HG02840 (cell line): ENCODE measurements around the gene NFS1.
"Not testable (repeated sequence)": the region's sequence is repeated elsewhere in the genome, so short reads cannot be mapped to it uniquely, and the experiment has no call there.

Source experiments
- ATAC-seq: cut with Tn5 transposase; IDR thresholded peaks from one replicate; pipeline ENCODE4 v1.9.1; 2021; ENCODE audit warnings: mild to moderate bottlenecking, moderate library complexity, moderate number of reproducible peaks; ENCODE audit not compliant: unreplicated experiment, low FRiP score

NFS1 gene

DNA sequence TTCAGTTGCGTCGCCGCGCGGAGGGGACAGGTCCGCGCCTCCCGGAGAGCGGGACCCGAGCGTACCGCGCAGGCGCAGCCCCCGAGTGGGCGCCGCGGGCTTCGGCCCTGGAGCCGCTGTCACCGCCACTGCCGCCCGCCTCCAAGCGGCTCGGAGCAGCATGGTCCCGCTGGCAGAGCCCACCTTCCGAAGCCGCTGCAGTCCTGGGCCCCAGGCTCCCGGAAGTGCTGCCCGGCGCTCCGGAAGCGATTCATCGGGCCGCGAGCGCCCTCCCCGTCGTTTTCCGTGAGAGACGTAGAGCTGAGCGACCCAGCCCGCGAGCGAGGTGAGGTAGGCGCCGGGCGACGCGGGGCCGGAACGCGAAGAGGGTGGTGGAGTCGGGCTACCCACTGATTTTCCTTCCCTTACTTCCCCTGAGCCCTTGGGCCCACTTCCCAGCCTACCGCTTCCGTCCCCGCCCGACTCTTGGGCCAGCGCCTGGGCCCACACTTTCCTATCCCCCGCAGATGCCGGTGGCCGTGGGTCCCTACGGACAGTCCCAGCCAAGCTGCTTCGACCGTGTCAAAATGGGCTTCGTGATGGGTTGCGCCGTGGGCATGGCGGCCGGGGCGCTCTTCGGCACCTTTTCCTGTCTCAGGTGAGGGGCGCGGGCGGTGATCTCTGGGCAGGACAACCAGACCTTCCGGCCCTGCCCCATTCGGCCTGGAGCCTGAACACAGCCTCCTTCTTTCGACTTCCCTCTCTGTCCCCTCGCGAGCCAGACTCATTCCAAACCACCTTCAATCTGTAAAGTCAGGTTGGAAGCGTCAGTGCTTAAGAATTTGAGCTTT is at the start of gene NFS1, which contains the start of gene ROMO1:
Gene NFS1 (minus strand): TSS at position 226 of the 830 bp plus-strand sequence. CDS start 64 bp downstream, at position 162.
Gene ROMO1 (plus strand): TSS at position 279 of the 830 bp plus-strand sequence. CDS start 228 bp downstream, at position 507.
- peak; percentile 83 for ATAC-seq

DNA sequence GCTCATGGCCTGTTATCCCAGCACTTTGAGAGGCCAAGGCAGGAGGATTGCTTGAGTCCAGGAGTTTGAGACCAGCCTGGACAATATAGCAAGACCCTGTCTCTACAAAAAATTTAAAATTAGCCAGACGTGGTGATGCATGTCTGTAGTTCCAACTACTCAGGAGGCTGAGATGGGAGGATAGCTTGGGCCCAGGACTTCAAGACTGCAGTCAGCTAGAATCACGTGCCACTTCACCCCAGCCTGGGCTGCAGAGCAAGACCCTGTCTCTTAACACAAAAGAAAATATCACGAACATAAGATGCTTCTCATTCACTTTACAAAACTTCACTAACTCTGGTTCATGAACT is 45.3 kb upstream of the NFS1 start:
- not testable (repeated sequence) for ATAC-seq

DNA sequence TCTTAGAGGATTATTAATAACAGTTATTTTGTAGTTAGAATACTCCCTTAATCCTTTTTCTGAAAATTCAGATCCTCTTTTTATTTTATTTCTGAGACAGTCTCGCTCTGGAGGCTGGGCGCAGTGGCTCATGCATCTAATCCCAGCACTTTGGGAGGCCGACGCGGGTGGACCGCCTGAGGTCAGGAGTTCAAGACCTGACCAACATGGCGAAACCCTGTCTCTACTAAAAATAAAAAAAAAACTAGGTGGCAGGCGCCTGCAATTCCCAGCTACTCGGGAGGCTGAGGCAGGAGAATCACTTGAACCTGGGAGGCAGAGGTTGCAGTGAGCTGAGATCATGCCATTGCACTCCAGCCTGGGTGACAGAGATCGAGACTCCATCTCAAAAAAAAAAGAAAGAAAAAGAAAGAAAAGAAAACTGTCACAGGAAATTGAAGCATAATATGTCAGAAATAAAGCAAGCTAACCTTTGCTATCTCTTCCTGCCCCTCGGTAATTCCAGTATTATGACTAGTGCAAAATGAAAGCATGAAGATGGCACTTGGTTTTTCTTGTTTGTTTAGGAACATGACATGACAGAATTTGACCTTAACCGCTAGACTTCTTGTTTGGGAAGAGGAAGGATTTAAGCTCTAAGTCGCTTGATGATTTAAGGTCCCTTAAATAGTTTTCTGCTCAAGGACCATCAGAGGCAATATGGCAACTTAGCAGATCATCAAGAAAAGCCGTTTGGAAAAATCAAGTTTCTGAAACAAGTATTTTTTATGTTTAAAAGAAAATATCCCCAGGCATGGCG is 44.7 kb upstream of the NFS1 start:
- ATAC-seq = no peak

DNA sequence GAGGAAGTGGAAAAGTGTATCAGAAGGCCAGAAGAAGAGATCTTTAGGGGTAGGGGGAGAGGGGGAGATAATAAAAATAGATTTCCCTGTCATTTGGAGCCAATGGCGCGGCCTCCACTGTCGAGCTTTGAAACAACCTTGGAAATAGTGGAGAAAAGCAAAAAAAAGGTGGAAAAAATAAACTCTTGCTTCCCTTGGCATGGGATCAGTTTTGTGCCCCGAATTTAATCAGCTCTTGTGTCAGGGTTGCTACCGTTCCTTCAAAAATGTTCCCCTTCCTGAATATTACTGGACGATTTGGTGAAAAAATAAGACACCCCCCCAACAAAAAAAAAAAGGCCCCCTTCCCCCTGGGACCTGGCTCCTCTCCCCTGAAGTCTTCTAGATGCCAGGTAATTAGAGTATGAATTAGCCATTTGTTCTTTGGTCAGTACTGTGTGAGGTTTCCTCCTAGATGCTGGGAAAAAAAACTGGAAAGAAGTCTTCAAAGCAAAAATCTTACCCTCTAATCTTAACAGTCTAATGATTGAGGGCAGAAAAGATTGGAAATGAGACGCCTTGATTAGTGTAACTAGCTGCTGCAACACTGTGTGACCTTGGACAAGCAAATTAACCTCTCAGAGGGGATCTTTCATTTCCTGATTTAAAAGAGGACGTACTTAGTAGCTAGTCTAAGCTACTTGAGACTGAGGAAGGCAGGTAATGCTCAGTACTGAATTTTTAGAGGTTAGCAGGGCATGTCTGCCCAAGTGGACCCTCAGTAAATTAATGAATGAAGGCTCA is 43.8 kb upstream of the NFS1 start:
- no peak for ATAC-seq

DNA sequence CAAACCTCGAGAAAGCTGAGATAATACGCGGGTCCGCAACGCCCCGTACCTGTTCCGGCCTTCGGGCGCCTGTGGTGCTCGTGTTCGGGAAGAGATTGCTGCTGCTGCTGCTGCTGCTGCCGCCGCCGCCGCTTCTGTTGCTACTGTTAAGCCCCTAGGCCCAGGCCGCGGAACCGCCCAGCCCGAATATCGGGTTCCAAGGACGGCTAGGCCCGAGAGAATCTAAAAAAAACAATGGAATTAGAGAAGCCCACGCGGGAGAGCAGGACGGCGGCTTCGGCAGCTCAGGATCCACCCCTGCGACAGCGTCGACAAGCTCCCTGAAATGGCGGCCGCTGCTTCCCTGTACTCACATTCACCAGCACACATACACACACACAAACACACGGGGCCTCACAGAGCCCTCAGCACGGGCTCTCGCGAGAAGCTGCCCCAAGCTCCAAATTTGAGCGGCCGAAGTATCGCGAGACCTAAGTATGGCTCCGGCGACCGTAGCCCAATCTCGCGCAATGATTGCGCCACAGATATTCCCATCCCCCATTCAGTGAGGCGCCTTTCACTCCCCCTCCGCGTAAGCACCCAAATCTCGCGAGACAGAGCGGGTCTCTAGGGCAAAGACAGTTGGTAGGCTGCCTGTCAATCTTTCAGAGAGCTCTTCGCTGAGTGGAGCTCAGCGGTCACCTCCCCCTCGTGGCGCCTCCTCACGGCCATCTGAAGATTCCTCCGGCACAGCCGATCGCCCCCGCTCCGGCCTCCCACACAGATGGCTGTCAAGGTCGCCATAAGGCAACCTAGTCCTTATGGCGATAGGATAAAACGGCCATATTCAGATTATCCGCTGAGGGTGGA is 43.0 kb upstream of the NFS1 start, which contains the start of gene RBM39:
Gene RBM39 (minus strand): TSS at position 369 of the 849 bp plus-strand sequence. CDS start 1,386 bp downstream, outside the sequence.
- peak; percentile 87 for ATAC-seq

DNA sequence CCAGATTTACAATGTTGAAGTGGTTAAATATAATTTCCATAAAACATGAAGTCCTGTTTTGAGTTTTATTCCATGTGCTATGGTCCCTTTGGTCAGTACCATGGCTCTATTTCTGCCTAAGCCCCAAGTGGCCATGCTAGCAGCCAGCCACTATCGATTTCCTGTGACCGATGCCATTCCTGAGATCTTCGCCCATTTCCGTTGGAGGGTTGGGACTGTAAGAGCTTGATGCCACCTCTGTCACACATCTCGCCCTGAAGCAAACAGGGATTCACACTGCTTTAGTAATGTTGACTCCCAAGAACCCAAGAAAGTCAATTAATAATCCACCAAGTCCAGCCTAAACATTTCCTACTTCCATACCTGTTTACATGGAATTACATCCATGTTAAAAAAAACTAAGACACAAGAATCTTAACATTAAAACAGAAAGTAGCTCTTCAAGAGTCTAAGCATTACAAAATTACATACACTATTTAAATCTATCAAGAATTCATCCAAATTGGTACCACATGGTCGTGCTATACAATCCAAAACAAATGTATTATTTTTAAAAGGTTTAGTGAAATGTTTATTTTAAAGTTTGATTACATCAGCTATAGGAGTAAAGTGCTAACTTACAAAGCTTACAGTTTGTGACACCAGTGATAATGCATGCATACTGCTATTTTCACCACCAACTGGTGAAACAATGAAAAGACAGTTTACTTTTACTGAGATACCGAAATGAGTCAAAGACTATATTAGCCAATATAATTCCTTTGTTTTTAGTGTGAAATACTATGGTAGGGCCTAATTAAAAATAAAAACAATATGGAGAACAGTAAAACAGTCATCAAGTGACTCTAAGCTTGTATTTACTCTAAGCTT is 40.4 kb upstream of the NFS1 start:
- no peak for ATAC-seq

DNA sequence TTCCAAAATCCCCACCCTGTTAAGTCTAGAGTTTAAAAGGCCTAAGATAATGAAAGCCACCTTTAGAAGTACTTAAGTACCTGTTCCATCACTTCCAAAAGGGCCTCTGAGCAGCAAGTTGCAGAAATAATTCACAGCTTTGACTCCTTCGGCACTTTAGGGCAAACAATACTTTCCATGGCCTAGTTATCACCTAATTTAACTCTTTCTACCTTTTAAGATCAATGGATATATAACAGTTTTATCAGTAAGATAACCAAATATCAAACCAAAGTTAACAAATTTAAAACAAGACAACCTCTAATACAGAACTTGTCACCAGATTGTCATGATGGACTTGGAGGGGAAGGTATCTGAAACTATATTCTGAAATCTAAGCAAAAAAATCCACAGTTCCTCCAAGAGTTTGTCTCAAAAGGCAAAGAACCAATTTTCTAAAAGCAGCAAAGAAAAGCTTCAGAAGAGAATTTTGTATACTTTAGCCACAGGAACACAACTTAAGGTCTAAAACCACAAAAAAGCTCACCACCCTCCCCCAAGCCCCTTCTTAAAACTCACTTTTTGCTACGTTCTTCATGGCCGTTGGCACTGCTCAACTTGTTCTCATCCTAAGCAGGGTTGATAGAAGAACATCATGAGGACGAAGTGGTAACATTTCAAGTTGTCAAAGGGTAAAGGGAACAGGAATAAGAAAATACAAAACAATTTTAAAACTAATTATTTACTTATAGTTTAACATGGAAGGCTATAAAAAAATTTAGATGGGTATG is 39.4 kb upstream of the NFS1 start:
- ATAC-seq = no peak

DNA sequence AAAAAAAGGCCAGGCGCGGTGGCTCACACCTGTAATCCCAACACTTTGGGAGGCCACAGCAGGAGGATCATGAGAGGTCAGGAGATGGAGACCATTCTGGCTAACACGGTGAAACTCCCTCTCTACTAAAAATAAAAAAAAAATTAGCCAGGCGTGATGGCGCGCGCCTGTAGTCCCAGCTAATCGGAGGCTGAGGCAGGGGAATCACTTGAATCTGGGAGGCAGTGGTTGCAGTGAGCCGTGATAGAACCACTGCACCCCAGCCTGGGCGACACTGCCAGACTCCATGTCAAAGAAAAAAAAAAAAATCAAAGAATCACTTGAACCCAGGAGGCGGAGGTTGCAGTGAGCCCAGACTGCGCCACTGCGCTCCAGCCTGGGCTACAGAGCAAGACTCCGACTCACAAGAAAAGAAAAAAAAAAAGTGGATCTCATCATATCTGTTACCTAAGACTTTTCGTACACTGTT is 38.7 kb upstream of the NFS1 start:
- ATAC-seq = no peak

DNA sequence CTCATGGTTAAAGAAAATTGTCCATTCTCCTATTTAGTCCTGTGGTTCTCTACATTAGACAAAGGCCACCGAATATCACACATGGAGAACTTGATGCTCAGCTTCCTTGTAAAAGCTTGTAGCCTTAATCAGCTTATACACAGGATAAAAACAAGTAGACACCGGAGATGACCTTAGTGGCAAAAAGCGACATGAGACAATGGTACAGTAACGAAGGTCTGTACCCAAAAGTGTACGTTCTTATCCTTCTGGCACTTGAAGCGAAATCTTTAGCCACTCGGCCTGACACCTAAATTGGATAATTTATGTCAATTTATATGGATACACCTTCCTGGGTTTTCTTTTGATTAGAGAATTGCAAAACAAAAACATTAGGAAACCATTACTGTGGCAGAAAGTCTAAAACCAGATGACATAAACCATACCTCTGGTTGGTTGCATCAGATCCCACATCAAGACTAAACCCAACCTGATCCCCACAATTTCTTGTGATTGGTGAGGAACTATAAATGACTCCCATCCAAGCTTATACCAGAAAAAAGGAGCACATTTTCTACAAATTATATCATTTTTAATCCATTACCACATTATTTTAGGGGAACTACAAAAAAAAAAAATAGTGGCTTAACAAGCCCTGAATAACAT is 36.8 kb upstream of the NFS1 start:
- ATAC-seq = no peak

DNA sequence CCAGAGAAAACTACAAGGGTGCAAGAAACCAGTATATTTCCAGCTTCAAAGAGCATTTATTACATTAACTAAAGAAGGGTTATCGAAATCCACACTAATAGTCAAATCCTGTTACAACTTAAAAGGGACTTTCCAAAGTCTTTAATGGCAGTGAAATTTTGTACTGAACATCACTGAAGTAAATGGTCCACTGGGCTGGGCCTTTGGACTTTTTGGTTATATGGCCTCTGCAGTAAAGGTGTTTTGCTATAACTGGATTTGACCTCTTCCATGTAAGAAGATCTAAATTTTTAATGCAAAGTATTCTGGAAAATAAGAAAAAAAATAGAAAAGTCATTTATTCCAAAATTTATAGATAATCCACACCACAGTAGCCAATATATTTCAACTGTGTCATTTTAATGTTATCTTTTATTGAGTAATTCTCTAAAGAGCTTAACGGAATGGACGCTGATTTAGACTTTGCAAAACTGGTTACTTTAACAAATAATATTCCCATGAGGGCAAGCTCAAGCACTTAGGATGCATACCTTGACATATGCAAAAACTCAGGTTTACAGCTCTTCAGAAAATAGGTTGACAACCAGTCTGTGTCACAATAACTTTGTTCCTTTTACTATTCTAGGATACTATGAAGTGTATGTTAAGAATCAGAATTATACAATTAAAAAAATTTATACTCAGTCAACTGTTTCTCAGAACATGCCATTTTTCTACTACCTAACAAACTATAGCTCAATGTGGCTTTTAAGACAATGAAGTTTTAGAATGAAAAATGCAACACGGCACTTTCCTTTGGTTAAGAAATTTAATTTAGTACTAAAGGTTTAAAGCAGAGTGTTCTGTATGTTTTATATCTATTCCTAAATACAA is 35.9 kb upstream of the NFS1 start:
- ATAC-seq = no peak

DNA sequence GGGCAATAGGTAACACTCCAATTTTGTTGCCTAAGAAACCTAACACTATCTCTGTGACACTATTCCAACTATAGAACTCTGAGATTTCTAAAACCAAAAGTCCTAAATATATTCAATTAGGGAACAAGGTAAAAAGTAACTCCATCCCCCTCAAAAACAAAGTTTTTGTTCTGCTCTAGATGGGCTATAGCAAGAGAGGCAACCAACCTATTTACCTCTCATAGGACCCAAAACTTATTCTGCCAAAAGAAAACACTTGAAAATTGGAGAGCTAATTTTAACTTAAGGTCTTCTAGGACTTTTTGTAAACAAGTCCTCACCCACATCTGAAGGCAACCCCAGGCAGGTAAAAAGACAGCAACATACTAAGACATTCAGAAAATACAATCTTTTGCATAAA is 35.2 kb upstream of the NFS1 start:
- ATAC-seq = no peak

DNA sequence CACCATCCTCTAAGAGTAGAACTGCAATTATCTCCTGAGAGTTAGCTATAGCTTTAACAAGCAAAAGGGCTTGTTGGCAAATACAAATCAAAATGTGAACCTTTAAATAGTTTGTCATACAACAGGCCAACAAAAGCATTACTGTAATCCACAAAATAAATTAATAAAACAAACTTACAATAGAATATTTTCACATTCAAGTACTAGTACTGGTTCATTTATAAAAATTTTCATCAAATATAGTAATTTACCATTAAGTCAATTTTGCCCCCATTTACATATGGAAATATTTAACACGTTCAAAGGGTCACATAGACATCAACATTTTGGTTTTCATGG is 33.5 kb upstream of the NFS1 start:
- ATAC-seq = no peak

DNA sequence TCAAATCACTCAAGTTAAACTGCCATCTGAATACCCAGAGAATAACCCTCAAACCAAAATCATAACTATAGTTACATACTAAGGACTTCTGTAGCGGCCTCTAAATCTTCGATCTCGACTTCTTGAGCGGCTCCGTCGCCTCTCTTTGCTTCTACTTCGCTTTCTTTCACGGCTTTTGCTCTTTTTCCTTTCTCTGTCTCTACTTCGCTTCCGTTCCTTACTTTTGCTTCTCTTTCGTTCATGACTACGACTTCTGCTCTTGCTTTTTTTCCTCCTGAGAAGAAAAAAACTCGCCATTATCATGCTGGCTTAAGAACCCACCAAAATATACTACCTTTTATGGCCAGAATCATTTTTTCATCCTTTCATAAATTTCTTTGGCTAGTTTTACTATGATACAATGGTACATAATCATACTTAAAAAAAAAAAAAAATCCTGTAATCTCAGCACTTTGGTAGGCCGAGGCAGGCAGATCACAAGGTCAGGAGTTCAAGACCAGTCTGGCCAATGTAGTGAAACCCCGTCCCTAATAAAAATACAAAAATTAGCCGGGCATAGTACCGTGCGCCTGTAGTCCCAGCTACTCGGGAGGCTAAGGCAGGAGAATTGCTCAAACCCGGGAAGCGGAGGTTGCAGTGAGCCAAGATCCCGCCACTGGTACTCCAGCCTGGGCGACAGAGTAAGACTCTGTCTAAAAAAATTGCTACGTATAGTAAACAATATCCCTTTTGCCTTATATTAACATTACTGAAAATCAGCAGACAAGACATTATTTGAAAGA is 32.9 kb upstream of the NFS1 start:
- no peak for ATAC-seq

DNA sequence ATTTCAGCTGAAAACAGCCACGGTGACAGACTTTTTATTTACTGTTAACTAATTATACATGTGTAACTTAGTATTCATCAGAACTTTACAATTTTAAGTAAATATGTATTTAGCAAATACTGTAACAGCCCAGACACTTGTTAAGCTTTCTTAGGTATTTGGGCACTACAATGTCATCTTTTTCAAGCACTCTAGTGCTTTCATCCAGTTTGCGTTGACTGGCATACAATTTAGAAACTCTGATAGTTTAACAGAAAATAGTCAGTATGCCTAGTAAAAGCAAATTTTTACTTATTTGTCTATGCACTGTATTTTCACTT is 32.3 kb upstream of the NFS1 start:
- ATAC-seq = no peak

DNA sequence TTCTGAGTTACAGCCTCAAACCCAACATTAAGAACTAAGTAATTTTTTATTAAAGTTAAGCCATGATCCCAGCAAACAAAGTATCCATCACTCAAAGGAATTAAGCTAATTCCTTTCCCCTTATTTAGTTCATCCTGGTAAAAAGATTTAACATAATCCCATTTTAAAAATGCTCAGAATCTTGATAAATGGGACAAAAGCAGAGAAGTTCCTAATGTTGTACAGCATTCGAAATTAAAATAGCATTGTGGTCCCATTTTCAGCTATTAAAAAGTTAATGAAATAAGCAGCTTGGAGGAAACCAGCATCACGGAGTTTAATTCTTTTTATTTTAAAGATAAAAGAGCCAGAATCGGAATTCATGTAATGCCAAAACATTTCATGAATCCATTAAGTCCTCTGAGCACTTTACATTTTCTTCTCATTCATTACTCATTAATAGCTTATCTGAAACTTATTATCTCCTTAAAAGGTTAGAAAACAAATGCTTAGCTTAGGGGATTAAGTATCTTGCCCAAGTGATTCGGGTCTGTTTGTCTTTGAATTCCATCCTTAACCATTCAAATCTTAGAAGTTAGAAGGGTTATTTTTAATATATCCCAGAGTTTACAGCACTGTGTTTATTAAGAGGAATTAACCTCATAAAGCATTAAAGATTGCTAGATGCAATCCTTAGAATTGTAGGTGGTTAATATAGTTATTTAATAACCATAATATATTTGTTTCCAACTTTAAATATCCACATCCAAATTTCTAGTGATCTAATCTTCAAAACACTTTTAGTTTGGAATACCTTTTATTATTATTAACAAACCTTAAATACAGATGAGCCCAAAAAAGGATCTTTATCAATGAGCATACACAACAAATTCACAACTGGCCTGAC is 31.7 kb upstream of the NFS1 start:
- no peak for ATAC-seq
